M059J (cell line): Measurements from ENCODE around the gene FANCC. TPM values are rescaled to one million over a fixed set of nuclear protein-coding genes. Genes with fewer than 3 reads are reported as not detected.

Source experiments
- DNase-seq: peaks from one replicate; pipeline ENCODE4 v3.0.0-alpha.2; 2012; ENCODE audit warnings: low read depth
- total RNA-seq: library from RNA; depleted of rRNA; stranded (reverse); fragments of >200 nt; shearing (Covaris generic); gene quantifications from 2 replicates; pipeline ENCODE4 v1.2.3, GENCODE V29; 2014

The FANCC gene
- total RNA-seq, 1 experiment from 2014 or later, result 16.5 TPM

DNA sequence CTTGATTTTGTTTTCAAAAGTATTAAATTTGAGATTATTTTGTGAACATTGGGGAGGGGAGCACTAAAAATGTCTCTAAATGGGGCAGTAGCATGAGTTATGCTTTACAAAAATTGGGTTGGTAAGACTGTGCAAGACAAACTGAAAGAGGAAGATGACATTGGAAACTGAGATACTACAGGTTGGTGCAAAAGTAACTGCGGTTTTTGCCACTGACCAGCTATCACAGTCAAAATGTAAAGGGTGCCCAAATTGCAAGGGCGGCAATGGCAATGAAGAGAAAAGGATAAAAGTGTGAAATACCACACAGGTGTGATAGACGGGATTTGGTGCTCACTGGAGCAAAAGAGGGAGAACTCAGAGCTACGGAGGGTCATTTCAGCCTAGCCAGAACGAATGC is 124.0 kb downstream of the FANCC start:
- no peak for DNase-seq

- no peak for DNase-seq
These were observed 124.4 kb downstream of the FANCC start for GRCh38 chr9:95193067-95193466.

DNA sequence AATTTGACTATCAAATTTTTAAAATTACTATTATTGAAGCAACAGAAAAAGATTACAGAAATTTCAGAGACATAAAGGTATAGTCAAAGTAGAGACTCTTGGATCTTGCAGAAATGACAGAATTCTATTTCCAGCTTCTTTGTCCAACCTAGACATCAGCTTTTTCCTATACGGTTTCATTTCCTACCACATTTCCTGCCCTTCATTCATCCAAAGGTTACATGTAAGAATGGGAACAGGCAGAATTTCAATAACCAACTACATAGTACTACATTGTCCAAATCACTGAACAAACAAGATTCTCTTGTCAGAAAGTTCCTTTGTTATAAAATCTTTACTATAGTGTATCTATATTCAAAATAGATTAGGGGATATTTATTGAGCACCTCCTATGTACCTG is 124.9 kb downstream of the FANCC start:
- no peak for DNase-seq

DNA sequence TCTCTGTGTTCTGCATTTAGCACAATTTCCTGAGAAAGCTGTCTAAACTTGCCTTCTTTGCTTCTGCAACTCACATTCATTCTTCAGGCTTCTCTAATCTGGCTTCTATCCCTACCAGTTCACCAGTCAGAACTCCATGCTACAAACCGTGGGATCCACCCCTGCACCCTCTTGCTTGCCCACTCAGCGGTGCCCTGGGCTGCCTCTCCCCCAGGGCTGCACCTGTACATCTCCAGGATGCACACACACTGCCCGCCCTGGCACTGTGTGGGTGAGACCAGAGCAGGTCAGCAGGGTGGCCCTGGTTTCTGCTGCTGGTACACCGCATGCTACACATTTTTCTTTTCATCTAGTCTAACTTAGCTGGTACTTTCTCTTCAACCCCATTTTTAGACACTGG is 127.1 kb downstream of the FANCC start:
- DNase-seq, result no peak

GRCh38 chr9:95189251-95190098 is 128.0 kb downstream of the FANCC start:
- DNase-seq, result peak; percentile 25

- DNase-seq, result no peak
These were observed 129.1 kb downstream of the FANCC start for GRCh38 chr9:95188459-95188858.

GRCh38 chr9:95185956-95186355 is 131.6 kb downstream of the FANCC start:
- no peak for DNase-seq

DNA sequence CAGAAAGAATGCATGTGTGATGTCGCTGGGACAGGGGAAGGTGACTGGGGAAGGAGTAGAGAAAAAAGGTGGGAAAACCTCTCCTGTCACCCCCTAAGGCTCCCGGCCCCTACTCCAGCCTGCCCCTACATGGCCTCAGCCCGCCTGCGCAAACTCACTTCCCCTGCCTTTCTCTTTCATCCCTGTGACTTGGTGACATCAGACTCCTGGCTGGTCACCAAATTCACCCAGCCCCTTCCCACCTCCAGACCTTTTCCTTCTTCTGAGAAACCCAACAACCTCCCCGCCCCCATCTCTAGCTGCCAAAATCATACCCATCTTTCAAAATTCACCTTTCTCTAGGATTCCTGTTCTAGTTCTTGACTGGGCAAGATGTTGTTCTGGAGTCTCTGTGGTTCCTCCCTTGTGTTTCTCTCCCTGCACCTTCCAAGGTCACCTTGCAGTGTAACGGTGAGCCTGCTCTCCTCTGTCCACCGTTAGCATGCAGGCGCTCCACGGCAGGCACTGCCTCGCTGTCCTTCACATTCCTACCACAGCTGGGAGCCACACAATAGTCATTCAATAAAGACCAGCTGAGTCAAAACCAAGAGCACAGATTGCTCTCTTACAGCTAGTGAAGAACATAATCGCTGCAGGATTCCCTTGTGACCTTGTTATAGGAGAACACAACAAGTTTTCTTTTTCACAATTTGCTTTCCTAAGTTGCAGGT is 134.5 kb downstream of the FANCC start:
- no peak for DNase-seq

- no peak for DNase-seq
These were observed 135.7 kb downstream of the FANCC start for GRCh38 chr9:95181835-95182234.

DNA sequence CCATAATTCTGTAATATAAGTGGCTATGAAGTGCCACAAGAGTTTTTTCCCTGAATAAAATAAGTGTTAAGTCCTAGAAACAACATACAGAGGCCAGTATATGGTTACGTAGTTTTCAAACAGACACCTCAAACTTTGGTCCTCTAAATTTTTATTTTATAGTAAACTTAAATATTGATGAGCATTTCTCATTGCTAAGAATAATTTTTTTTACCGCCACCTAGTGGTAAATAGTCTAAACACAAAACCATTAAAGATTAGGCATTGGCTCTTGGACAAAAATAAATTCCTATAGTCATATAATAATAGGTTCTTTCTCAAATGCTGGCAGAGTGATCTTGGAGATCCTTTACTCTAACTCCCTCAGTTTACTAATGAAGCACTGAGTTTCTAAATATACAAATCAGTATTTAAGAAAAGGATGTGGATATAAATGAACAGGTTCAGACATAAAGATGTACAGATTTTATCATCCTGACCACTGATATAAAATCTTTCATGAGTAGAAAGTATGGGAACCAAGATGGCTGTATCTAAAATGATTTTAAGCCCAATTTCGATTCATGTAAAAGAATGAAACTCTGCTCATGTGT is 136.2 kb downstream of the FANCC start:
- peak; percentile 4 for DNase-seq

DNA sequence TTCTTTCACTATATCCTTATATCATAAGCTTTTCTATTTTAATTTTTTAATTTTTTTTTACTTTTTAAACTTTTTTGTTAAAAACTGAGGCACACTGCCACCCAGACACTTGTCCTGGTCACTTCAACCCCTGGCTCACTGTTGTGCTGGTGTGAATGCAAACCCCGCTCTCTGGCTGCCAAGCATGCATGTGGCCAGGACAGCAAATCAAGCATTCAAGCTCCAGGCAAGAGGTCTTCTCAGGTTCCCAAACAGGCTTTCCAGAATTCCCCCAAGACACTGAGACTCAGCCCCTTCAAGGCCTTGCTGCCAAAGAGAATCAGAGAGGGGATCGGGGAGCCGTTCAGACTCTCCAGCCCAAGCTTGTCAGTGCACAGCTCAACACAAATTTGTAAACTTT is 139.9 kb downstream of the FANCC start:
- no peak for DNase-seq

DNA sequence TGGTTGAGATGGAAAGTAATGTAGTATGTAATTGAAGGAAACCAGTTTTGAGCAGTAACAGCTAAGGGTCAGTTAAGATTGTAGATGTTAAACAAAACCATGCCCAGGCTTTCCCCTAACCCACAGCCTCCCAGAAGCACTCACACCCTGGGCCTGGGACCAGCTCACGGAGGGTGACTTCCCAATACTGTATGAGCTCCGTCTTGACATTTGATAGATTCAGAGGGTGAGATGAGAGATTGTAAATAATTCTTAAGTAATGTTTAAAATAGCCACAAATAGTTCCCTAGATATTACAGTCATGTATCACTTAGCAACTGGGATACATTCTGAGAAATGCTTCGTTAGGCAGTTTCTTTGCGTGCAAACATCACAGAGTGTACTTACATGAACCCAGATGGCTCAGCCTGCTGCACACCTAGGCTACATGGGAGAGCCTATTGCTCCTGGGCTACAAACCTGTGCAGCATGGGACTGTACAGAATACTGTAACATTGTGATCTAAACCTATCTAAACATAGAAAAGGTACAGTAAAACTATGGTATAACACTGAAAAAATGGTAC is 140.7 kb downstream of the FANCC start:
- DNase-seq, result no peak

GRCh38 chr9:95175523-95175922 is 142.0 kb downstream of the FANCC start:
- no peak for DNase-seq

GRCh38 chr9:95174038-95174437 is 143.5 kb downstream of the FANCC start:
- no peak for DNase-seq

DNA sequence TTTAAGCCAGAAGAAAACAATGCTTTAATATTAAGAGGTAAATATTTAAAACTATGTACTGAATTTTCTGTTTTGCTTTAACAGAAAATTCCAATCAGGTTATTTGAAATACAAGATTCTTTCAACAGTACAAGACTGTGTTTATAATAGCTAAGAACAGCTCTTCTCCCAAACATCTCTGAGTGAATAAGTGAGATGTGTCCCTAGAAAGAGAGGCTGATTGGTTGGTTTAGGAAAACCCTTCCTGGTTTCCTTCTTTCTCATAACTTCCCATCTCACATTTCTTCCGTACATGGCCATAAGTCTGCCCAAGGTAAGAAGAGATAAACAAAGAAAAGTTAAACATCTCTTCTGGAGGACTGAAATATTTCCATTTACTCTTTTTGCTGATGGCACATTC is 145.9 kb downstream of the FANCC start:
- DNase-seq, result peak; percentile 19

GRCh38 chr9:95171001-95171400 is 146.5 kb downstream of the FANCC start:
- DNase-seq, result peak; percentile 67

GRCh38 chr9:95167998-95168397 is 149.5 kb downstream of the FANCC start:
- peak; percentile 75 for DNase-seq

GRCh38 chr9:95165004-95165403 is 152.5 kb downstream of the FANCC start:
- DNase-seq, result no peak

DNA sequence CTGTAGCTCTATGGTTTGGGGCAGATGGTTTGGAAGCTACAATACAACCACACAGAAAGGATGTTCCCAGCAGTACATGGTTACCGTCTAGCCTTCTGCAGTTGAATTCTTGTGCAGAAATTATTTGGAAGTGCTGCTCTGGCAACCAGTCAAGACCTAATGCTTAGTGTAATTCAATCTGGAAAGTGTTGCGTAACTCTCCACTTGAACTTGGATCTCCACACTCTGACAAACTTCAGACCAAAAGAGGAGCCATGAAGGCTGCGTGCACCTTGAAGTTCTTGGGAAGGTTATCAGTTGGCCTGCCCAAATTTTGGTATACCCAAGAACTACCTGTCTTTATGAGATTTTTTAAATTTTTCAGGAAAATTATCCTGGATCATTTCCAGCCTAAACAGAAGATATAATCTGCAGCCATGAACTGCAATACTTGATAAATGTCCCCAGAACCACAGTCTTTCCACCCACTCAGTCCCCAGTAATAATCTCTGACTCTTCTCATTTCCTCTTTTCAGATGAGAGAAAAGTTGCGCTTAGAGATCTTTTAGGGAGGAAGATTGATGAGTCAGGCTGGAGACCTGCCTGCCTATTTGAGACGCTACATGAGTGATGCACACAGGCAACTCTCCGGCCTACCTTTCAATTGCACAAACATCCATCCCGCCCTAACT is 159.9 kb downstream of the FANCC start:
- DNase-seq, result peak; percentile 70

DNA sequence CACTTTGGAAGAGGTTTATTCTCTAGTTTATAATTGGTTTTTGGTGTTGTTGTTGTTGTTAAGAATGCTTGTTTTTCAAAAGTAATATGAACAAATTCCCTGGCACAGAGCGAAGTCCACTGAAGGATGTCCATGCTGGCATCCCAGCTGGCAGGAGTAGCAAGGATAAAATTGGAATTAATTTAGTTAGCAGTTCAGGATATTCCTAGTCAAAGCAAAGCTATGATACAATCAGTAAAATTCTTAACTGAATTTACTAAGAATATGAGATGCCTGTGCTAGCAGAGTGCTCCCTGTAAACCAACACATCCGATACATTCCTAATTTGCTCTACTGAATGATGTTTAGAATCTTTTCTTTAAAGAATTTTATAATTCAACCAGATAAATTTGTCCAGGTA is 161.4 kb downstream of the FANCC start:
- DNase-seq, result no peak

GRCh38 chr9:95155220-95155619 is 162.3 kb downstream of the FANCC start:
- DNase-seq, result no peak

- DNase-seq, result no peak
These were observed 166.6 kb downstream of the FANCC start for GRCh38 chr9:95150903-95151302.
